ENCODE measurements around the gene MAD2L2. TPM values are rescaled to one million over a fixed set of nuclear protein-coding genes. Genes with fewer than 3 reads are reported as not detected.

The MAD2L2 gene
- total RNA-seq, 1 experiment from 2014 or later: 283 TPM

DNA sequence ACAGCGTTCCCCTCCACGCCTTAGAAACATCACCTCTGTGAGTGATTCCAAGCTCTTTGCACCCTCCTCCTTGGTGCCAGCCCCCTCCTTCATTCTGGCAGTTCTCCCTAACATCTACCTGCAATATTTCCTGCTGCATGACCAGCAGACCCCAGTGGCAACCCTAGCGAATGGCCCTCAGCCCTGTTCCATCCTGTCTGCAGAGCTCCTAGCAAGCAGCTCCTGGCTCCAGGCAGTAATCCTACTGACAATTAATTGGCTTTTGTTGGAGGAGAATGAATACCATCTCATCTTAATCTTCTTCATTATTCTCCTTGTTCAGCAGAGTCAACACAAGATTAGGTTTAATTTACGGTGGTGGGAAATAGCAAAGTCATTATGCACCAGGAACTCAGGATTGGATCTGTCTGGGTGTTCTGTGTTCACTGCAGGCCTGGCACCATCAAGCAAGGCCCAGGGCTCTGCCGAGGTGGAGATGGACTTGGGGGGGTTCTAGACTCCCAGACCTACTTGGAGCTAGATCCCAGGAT is 39.1 kb downstream of the MAD2L2 start (continued):
- TF ChIP-seq, protein P1, sequence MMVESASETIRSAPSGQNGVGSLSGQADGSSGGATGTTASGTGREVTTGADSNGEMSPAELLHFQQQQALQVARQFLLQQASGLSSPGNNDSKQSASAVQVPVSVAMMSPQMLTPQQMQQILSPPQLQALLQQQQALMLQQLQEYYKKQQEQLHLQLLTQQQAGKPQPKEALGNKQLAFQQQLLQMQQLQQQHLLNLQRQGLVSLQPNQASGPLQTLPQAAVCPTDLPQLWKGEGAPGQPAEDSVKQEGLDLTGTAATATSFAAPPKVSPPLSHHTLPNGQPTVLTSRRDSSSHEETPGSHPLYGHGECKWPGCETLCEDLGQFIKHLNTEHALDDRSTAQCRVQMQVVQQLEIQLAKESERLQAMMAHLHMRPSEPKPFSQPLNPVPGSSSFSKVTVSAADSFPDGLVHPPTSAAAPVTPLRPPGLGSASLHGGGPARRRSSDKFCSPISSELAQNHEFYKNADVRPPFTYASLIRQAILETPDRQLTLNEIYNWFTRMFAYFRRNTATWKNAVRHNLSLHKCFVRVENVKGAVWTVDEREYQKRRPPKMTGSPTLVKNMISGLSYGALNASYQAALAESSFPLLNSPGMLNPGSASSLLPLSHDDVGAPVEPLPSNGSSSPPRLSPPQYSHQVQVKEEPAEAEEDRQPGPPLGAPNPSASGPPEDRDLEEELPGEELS (CRISPR knock-in tag; IDR thresholded peaks at IDR 0.05): no peak
- no peak for TF ChIP-seq SP1 (CRISPR knock-in tag; conservative IDR thresholded peaks at IDR 0.05)
- no peak for TF ChIP-seq ESRRA (CRISPR knock-in tag; IDR thresholded peaks at IDR 0.05; ENCODE audit: borderline replicate concordance)
- TF ChIP-seq ETV6 (CRISPR knock-in tag; IDR thresholded peaks at IDR 0.05): no peak
- no peak for TF ChIP-seq IRF2 (CRISPR knock-in tag; IDR thresholded peaks at IDR 0.05; ENCODE audit: borderline replicate concordance, low read depth)
- no peak for TF ChIP-seq RELA (CRISPR knock-in tag; IDR thresholded peaks at IDR 0.05; ENCODE audit: borderline replicate concordance)
- TF ChIP-seq ZBTB21 (CRISPR knock-in tag; IDR thresholded peaks at IDR 0.05; ENCODE audit: borderline replicate concordance): no peak
- TF ChIP-seq, protein P2, sequence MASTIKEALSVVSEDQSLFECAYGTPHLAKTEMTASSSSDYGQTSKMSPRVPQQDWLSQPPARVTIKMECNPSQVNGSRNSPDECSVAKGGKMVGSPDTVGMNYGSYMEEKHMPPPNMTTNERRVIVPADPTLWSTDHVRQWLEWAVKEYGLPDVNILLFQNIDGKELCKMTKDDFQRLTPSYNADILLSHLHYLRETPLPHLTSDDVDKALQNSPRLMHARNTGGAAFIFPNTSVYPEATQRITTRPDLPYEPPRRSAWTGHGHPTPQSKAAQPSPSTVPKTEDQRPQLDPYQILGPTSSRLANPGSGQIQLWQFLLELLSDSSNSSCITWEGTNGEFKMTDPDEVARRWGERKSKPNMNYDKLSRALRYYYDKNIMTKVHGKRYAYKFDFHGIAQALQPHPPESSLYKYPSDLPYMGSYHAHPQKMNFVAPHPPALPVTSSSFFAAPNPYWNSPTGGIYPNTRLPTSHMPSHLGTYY (CRISPR knock-in tag; IDR thresholded peaks at IDR 0.05): no peak
- TF ChIP-seq, protein P3, sequence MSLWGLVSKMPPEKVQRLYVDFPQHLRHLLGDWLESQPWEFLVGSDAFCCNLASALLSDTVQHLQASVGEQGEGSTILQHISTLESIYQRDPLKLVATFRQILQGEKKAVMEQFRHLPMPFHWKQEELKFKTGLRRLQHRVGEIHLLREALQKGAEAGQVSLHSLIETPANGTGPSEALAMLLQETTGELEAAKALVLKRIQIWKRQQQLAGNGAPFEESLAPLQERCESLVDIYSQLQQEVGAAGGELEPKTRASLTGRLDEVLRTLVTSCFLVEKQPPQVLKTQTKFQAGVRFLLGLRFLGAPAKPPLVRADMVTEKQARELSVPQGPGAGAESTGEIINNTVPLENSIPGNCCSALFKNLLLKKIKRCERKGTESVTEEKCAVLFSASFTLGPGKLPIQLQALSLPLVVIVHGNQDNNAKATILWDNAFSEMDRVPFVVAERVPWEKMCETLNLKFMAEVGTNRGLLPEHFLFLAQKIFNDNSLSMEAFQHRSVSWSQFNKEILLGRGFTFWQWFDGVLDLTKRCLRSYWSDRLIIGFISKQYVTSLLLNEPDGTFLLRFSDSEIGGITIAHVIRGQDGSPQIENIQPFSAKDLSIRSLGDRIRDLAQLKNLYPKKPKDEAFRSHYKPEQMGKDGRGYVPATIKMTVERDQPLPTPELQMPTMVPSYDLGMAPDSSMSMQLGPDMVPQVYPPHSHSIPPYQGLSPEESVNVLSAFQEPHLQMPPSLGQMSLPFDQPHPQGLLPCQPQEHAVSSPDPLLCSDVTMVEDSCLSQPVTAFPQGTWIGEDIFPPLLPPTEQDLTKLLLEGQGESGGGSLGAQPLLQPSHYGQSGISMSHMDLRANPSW (CRISPR knock-in tag; conservative IDR thresholded peaks at IDR 0.05; ENCODE audit: low read depth): no peak
- TF ChIP-seq FOXP1 (CRISPR knock-in tag; IDR thresholded peaks at IDR 0.05; ENCODE audit: borderline replicate concordance): no peak

DNA sequence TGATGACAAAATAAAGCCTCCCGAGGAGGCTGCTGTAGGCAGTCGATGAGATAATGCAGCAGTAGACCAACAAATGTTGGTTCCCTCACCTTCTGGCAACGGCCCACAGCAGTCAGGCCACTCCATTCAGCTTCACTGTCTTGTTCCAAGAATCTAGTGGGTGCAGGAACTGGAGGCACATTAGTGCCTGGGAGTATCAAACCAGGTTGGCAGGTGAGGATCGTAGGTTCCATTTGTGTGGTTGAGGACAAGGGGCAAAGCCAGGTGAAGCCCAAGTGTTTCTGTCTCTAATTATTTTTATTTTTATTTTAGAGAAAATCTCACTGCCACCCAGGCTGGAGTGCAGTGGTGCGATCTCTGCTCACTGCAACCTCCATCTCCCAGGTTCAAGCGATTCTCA is 40.0 kb downstream of the MAD2L2 start:
- Mint-ChIP-seq H3K4me3 (no peak overlapping the region), H3K36me3 (no peaks in the 10 kb centered on the region), H3K9me3 (no peaks in the 10 kb centered on the region), H3K27me3 (ENCODE audit: low read depth) (no peaks in the 10 kb centered on the region), H3K4me1 (no peaks in the 10 kb centered on the region), H3K27ac (no peak overlapping the region)
- ATAC-seq (no peak), DNase-seq (ENCODE audit: low spot score) (no peak)
- ChIA-PET CTCF (interaction anchor here (0.8 to 2.3 kb wide), 7 partner anchors 10 to 320 kb away, joined by 3 to 12 read pairs (median 6); partner anchors contain the start of genes FBXO44 and FBXO6), POLR2A (no interaction called here)
- TF ChIP-seq ZBTB21 (CRISPR knock-in tag; IDR thresholded peaks at IDR 0.05; ENCODE audit: borderline replicate concordance) (no peak), ESRRA (CRISPR knock-in tag; IDR thresholded peaks at IDR 0.05; ENCODE audit: borderline replicate concordance) (no peak), FOXP1 (CRISPR knock-in tag; IDR thresholded peaks at IDR 0.05; ENCODE audit: borderline replicate concordance) (no peak), ZNF396 (CRISPR knock-in tag; IDR thresholded peaks at IDR 0.05; ENCODE audit: borderline replicate concordance) (no peak), TP53 (CRISPR knock-in tag; IDR thresholded peaks at IDR 0.05) (no peak), MXD4 (CRISPR knock-in tag; IDR thresholded peaks at IDR 0.05; ENCODE audit: borderline replicate concordance) (no peak), NFATC4 (CRISPR knock-in tag; IDR thresholded peaks at IDR 0.05) (no peak), GABPB1 (CRISPR knock-in tag; IDR thresholded peaks at IDR 0.05) (no peak), SP1 (CRISPR knock-in tag; conservative IDR thresholded peaks at IDR 0.05) (no peak)
- TF ChIP-seq, protein P4, sequence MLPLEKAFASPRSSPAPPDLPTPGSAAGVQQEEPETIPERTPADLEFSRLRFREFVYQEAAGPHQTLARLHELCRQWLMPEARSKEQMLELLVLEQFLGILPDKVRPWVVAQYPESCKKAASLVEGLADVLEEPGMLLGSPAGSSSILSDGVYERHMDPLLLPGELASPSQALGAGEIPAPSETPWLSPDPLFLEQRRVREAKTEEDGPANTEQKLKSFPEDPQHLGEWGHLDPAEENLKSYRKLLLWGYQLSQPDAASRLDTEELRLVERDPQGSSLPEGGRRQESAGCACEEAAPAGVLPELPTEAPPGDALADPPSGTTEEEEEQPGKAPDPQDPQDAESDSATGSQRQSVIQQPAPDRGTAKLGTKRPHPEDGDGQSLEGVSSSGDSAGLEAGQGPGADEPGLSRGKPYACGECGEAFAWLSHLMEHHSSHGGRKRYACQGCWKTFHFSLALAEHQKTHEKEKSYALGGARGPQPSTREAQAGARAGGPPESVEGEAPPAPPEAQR (CRISPR knock-in tag; IDR thresholded peaks at IDR 0.05): no peak
- TF ChIP-seq, protein P5, sequence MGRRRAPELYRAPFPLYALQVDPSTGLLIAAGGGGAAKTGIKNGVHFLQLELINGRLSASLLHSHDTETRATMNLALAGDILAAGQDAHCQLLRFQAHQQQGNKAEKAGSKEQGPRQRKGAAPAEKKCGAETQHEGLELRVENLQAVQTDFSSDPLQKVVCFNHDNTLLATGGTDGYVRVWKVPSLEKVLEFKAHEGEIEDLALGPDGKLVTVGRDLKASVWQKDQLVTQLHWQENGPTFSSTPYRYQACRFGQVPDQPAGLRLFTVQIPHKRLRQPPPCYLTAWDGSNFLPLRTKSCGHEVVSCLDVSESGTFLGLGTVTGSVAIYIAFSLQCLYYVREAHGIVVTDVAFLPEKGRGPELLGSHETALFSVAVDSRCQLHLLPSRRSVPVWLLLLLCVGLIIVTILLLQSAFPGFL (CRISPR knock-in tag; IDR thresholded peaks at IDR 0.05; ENCODE audit: borderline replicate concordance): no peak
- TF ChIP-seq, protein P6, sequence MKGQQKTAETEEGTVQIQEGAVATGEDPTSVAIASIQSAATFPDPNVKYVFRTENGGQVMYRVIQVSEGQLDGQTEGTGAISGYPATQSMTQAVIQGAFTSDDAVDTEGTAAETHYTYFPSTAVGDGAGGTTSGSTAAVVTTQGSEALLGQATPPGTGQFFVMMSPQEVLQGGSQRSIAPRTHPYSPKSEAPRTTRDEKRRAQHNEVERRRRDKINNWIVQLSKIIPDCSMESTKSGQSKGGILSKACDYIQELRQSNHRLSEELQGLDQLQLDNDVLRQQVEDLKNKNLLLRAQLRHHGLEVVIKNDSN (CRISPR knock-in tag; IDR thresholded peaks at IDR 0.05): no peak
- TF ChIP-seq, protein P7, sequence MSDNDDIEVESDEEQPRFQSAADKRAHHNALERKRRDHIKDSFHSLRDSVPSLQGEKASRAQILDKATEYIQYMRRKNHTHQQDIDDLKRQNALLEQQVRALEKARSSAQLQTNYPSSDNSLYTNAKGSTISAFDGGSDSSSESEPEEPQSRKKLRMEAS (CRISPR knock-in tag; IDR thresholded peaks at IDR 0.05): no peak
